GM19025 (cell line): ENCODE data around the gene ALG3.

ENCODE experiments used
- ATAC-seq: cut with Tn5 transposase; IDR thresholded peaks from one replicate; pipeline ENCODE4 v1.9.1; 2021; ENCODE audit warnings: mild to moderate bottlenecking, low read depth, moderate library complexity; ENCODE audit not compliant: unreplicated experiment

ALG3 gene

GRCh38 chr3:184203526-184203925, 45.2 kb downstream of the ALG3 start:
- no peak for ATAC-seq

DNA sequence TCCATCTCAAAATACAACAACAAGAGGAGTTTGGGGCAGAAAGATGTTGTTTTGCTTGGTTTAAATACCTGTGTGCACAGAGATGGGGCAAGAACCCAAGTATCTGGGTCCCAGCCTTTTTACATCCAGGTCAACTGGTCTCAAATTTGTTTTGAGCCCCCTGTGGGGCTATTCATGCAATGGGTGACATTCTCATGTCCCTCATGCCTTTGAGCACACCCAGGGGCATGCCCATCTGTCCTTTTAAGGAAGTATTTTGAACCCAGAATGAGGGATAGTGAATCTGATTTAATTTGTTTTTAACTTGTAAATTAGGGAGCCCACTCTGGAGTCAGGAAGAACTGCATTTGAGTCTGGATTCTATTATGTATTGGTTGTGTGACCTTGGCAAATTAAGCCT, 47.9 kb downstream of the ALG3 start:
- no peak for ATAC-seq

GRCh38 chr3:184198509-184198908, 50.3 kb downstream of the ALG3 start:
- no peak for ATAC-seq

GRCh38 chr3:184196536-184196935, 52.2 kb downstream of the ALG3 start:
- no peak for ATAC-seq

DNA sequence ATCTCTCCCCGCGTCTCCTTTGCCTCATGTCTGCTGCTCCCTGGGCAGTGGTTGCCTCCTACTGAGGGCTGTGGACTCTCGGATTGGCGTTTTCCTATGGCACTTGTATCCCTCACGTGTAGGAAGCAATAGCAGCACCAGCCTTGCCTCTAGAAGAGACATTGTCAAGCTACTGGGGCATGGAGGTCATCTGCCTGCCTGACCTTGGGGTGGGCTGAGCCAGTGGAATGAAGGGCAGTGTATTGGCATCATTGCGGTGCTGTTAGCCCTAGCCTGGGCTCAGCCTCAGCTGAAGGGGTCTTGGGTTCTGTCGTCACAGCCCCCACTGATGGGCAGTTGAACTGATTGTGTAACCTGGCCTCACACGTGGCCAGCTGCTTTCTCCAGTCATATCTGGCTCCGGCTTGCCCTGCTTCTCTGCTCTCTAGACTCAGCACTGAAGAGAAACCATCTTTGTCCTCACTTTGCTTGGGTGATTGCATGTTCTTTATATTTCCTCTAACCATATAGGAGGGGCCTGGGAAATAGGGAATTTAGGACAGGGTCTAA, 54.7 kb downstream of the ALG3 start:
- ATAC-seq = no peak

DNA sequence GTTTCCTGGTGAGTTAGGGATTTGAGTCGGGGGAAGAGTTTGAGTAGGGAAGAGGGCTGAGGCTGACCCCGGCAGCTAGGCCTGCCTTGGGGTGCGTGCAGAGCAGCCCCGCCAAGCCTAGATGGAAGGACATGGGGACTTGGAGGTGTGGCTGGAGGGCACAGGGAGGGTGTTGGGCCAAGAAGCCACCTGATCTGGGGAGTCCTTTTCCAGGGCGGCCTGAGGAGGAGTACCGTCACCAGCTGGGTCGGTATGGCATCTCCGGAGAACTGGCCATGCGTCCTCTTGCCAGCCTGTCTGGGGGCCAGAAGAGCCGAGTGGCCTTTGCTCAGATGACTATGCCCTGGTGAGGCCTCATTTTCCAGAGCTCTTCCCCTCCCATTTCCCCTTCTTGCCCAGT, 55.9 kb downstream of the ALG3 start:
- no peak for ATAC-seq
